Smooth muscle cell (in vitro differentiated cells): Measurements from ENCODE around the gene RAB37. TPM values are rescaled to one million over a fixed set of nuclear protein-coding genes. Genes with fewer than 3 reads are reported as not detected.

Source experiments
- DNase-seq: peaks from one replicate; lab custom pipeline; 2025; ENCODE audit not compliant: unreplicated experiment; lab: John Stamatoyannopoulos, UW
- H2AFZ ChIP-seq: fragments of 200-600 bp; sonication (generic); 2 replicates; pipeline ENCODE4 v1.6.0; 2016; ENCODE audit warnings: antibody characterized with exemption, low read depth, mild to moderate bottlenecking
- H3F3A ChIP-seq: fragments of 200-600 bp; sonication (generic); 2 replicates; pipeline ENCODE4 v1.6.0; 2017; ENCODE audit warnings: antibody characterized with exemption, low read depth
- H3K27ac ChIP-seq: fragments of 200-600 bp; sonication (generic); 2 replicates; pipeline ENCODE4 v1.5.1; 2016; ENCODE audit warnings: low read depth, mild to moderate bottlenecking
- H3K27me3 ChIP-seq: fragments of 200-600 bp; sonication (generic); 2 replicates; pipeline ENCODE4 v1.6.1; 2016; ENCODE audit warnings: low read depth, mild to moderate bottlenecking
- H3K36me3 ChIP-seq: fragments of 200-600 bp; sonication (generic); 2 replicates; pipeline ENCODE4 v1.5.1; 2016; ENCODE audit warnings: low read depth
- H3K4me1 ChIP-seq: fragments of 200-600 bp; sonication (generic); 2 replicates; pipeline ENCODE4 v1.5.1; 2016; ENCODE audit warnings: low read depth
- H3K4me2 ChIP-seq: fragments of 200-600 bp; sonication (generic); 2 replicates; pipeline ENCODE4 v1.6.0; 2016; ENCODE audit warnings: mild to moderate bottlenecking
- H3K4me3 ChIP-seq: fragments of 200-600 bp; sonication (generic); 2 replicates; pipeline ENCODE4 v1.5.1; 2016; ENCODE audit warnings: mild to moderate bottlenecking
- H3K79me2 ChIP-seq: fragments of 200-600 bp; sonication (generic); 2 replicates; pipeline ENCODE4 v1.6.0; 2016; ENCODE audit warnings: low read depth, mild to moderate bottlenecking
- H3K9ac ChIP-seq: fragments of 200-600 bp; sonication (generic); 2 replicates; pipeline ENCODE4 v1.6.0; 2016; ENCODE audit warnings: low read depth
- H3K9me3 ChIP-seq: fragments of 200-600 bp; sonication (generic); replicated peaks from 2 replicates; pipeline ENCODE4 v1.5.1; 2016; ENCODE audit warnings: low read depth
- H4K20me1 ChIP-seq: fragments of 200-600 bp; sonication (generic); 2 replicates; pipeline ENCODE4 v1.6.0; 2016; ENCODE audit warnings: low read depth
- WGBS: methylation state at CpG from one replicate; pipeline ENCODE4 v1.1.7; 2016; ENCODE audit warnings: low lambda C conversion rate; 5-methylcytosine and 5-hydroxymethylcytosine counted together
- polyA plus RNA-seq: library from polyadenylated mRNA; unstranded; fragments of >200 nt; fragmentation: Nextera tagmentation; extraction: Ambion mirVana; gene quantifications from 2 replicates; pipeline ENCODE4 v1.2.1, GENCODE V29; 2016
- total RNA-seq: library from RNA; depleted of rRNA; stranded (reverse); fragments of >200 nt; gene quantifications from 2 replicates; pipeline ENCODE4 v1.2.3, GENCODE V29; 2014
- TF ChIP-seq, protein P1 (sequence below): fragments of 200-600 bp; sonication (generic); IDR thresholded peaks from 2 replicates; pipeline ENCODE4 v1.5.1; 2017; ENCODE audit warnings: borderline replicate concordance, mild to moderate bottlenecking, antibody characterized with exemption; ENCODE audit not compliant: insufficient read depth, poor library complexity, severe bottlenecking

RAB37 gene
- total and polyA plus RNA-seq, 2 experiments from 2014 or later, result 0.16 TPM; not detected in 1

DNA sequence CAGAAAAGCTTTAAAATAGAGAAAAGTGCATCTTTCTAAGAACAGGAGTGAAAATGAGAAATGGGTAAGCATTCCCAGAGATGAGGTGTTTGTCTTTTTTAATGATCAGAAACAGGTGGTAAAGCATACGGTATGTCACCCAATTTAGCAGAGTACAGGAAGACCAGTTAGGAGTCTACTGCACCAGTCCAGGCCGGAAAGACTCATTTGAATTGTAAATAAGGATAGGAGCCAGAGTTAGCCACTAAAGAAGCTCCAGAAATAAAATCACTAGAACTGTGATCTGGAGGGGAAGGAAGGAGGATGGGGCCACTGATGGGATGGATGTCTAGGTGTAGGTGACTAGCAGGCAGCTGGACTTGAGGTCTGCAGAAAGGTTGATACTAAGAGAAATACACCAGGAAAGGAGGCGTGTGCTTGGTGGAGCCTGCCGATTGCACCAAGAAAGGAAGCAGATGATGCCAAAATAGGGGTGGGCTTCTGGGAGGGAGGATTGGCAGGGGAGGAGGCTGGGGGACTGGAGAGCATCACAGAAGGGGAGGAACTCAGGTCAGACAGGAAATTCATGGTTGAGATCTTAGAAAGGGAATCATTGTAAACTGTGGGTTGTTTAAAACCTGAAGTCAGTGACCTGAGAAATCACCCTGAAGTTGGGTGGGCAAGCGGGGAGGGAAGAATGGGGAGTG, 47.2 kb downstream of the RAB37 start:
- H4K20me1 ChIP-seq, result peaks cover 41% of the 10 kb centered on the region
- no peaks in the 10 kb centered on the region for H3K27me3 ChIP-seq
- H3K4me3 ChIP-seq, result no peak overlapping the region
- no peaks in the 10 kb centered on the region for H3K79me2 ChIP-seq
- no peak overlapping the region for H3K27ac ChIP-seq
- H2AFZ ChIP-seq, result no peak overlapping the region
- no peak overlapping the region for H3K9ac ChIP-seq
- WGBS, result 97% methylated on average over 5 of the region's 5 CpGs
- TF ChIP-seq, protein P1, sequence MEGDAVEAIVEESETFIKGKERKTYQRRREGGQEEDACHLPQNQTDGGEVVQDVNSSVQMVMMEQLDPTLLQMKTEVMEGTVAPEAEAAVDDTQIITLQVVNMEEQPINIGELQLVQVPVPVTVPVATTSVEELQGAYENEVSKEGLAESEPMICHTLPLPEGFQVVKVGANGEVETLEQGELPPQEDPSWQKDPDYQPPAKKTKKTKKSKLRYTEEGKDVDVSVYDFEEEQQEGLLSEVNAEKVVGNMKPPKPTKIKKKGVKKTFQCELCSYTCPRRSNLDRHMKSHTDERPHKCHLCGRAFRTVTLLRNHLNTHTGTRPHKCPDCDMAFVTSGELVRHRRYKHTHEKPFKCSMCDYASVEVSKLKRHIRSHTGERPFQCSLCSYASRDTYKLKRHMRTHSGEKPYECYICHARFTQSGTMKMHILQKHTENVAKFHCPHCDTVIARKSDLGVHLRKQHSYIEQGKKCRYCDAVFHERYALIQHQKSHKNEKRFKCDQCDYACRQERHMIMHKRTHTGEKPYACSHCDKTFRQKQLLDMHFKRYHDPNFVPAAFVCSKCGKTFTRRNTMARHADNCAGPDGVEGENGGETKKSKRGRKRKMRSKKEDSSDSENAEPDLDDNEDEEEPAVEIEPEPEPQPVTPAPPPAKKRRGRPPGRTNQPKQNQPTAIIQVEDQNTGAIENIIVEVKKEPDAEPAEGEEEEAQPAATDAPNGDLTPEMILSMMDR, result no peak
- no peaks in the 10 kb centered on the region for H3F3A ChIP-seq
- no peaks in the 10 kb centered on the region for H3K9me3 ChIP-seq
- no peak for DNase-seq
- H3K4me1 ChIP-seq, result no peaks in the 10 kb centered on the region
- H3K4me2 ChIP-seq, result no peak overlapping the region
- H3K36me3 ChIP-seq, result no peaks in the 10 kb centered on the region

DNA sequence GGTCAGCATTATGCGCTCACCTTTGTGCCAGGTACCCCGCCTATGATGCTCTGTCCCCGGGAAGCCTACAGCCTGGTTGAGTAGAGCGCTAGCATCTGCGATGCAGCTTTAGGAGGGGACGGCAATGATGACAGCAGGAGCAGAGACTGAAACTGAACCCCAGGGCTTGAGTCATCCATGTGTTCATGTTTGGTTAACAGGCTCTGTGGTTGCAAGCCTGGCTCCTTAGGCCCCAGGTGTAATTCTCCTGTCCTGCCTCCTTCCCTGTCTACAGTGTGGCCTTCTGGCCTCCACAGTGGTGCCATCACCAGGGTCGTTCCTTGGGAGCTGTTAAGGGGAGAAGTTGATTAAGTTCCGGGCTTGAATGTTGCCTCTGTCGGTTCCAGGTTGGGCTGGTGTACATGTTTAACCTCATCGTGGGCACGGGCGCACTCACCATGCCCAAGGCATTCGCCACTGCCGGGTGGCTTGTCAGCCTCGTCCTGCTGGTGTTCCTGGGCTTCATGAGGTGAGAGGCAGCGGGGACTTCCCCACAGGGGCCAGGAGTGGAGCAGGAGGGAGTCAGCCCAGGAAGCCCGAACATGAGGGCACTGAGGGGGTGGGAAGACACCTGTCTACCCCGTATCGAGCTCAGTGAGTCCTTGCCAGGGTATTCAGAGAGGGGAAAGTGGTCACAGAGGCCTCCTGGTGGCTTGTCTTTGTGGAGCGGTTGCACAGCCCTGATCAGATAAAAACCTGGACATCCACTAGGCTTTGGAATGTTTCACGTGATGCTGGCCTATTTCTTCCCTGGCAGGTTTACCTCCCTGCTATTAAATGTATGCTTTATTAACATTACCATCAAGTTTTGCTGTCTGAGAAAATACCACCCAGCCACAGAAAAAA, 48.3 kb downstream of the RAB37 start:
- no peak overlapping the region for H3K9ac ChIP-seq
- H3K9me3 ChIP-seq, result no peaks in the 10 kb centered on the region
- H4K20me1 ChIP-seq, result peaks cover 41% of the 10 kb centered on the region
- H3K79me2 ChIP-seq, result no peaks in the 10 kb centered on the region
- no peak overlapping the region for H3K4me2 ChIP-seq
- TF ChIP-seq, protein P1, result no peak
- WGBS, result 94% methylated on average over 21 of the region's 21 CpGs
- H3K4me3 ChIP-seq, result no peak overlapping the region
- no peaks in the 10 kb centered on the region for H3K4me1 ChIP-seq
- H3K27ac ChIP-seq, result no peak overlapping the region
- no peaks in the 10 kb centered on the region for H3K36me3 ChIP-seq
- no peak overlapping the region for H2AFZ ChIP-seq
- H3K27me3 ChIP-seq, result no peaks in the 10 kb centered on the region
- no peak for DNase-seq
- no peaks in the 10 kb centered on the region for H3F3A ChIP-seq

DNA sequence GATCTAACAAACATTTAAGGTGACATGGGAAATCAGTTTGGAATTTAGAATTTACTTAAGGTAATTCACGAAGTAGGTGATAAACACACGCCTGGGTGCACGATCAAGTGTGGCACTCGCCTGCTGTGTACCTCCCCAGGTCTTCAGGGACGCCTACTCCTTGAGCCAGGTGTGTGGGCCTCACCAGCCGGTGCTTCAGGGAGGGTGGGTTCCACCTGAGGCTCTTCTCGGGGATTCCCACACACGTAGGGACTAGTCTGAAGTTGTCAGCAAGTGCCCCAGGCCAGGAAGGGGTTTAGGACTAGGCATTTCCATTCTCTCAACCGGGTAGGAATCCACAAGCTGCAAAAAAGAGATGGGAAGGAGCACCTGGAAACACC, 48.9 kb downstream of the RAB37 start:
- 93% methylated on average over 9 of the region's 9 CpGs for WGBS
- Histone ChIP-seq H4K20me1 (peaks cover 41% of the 10 kb centered on the region), H3K9ac (no peak overlapping the region), H3K36me3 (no peaks in the 10 kb centered on the region), H3K4me1 (no peaks in the 10 kb centered on the region), H3K79me2 (no peaks in the 10 kb centered on the region), H3K4me3 (no peak overlapping the region), H3K27me3 (no peaks in the 10 kb centered on the region), H3K4me2 (no peak overlapping the region), H3F3A (no peaks in the 10 kb centered on the region), H3K27ac (no peak overlapping the region), H3K9me3 (no peaks in the 10 kb centered on the region), H2AFZ (no peak overlapping the region)
- TF ChIP-seq, protein P1, result no peak
- DNase-seq, result no peak
